ENCODE results near the gene PIGQ. TPM values are rescaled to one million over a fixed set of nuclear protein-coding genes. Genes with fewer than 3 reads are reported as not detected.

The PIGQ gene
- total RNA-seq, 1 experiment from 2014 or later, result 58.0 TPM

DNA sequence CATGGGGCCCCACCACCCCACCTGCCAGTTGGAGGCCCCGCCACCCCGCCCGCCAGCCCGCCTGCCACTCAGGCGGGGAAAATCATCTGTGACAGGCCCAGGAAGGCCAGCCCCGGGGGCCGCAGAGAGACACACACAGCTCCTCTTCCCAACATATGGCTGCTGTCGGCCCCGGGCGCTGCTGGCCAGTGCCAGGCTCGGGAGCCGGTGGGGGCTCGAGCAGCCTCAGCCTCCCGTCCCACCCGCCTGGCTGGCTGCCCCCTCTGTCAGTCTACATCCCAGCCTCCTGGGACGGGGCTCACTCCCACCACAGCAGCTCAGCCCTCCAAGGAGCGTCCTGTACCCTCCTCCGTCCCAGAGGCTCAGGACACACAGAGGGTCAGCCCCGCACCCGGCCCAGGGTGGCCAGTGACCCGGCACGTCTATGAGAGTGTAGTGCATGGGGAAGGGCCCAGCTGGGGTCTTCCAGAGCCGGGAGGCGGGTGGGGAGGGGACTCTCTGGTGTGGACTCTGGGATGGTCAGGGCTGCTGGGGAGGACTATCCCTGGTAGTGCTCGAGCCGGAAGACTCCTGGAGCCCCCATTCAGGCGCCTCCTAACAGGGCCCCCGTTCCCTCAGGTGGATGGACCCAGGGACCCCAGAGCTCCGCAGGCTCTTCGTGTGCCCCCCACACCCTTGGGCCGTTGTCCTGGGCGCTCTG is 13.1 kb upstream of the PIGQ start:
- H3K23ac ChIP-seq (ENCODE audit: insufficient read length, low read depth, low read length), result no peak overlapping the region
- H3K23me2 ChIP-seq (ENCODE audit: insufficient read length, low read depth, low read length, poor library complexity, severe bottlenecking), result no peaks in the 10 kb centered on the region
- no peaks in the 10 kb centered on the region for H3K79me2 ChIP-seq (ENCODE audit: insufficient read depth, low read length)
- no peak overlapping the region for H2BK120ac ChIP-seq (ENCODE audit: low read depth, low read length, poor library complexity, severe bottlenecking)
- no peaks in the 10 kb centered on the region for H3K4me1 ChIP-seq (ENCODE audit: insufficient read depth, low read length)
- H3K4me1 Mint-ChIP-seq, result no peaks in the 10 kb centered on the region
- DNase-seq, result no peak
- H3K27me3 ChIP-seq (ENCODE audit: insufficient read depth, low read length), result peaks cover 2% of the 10 kb centered on the region; the same call in 1 of the 2 replicates
- H3K27ac ChIP-seq (ENCODE audit: insufficient read length, low read depth, low read length), result no peak overlapping the region
- no peak overlapping the region for H2AFZ ChIP-seq (ENCODE audit: low read length)
- no peak overlapping the region for H3K27ac Mint-ChIP-seq
- no peak overlapping the region for H3K14ac ChIP-seq (ENCODE audit: insufficient read depth, low read length)
- peaks cover 0 to 3% (median 0%) of the 10 kb centered on the region in 3 experiments; a peak in 3 of 7 replicates for H3K36me3 Mint-ChIP-seq (ENCODE audit: insufficient read depth in 1 of 3, low read depth in 3 of 3)
- no peaks in the 10 kb centered on the region for H3K9me3 Mint-ChIP-seq
- H3K4me2 ChIP-seq (ENCODE audit: insufficient read depth, insufficient read length, low read length), result no peak overlapping the region
- H3K4ac ChIP-seq (ENCODE audit: low read depth, low read length), result no peak overlapping the region
- no peak overlapping the region for H2BK20ac ChIP-seq (ENCODE audit: low read depth, low read length, poor library complexity, severe bottlenecking)
- no peak overlapping the region for H2BK15ac ChIP-seq (ENCODE audit: low read depth, low read length)
- H3K79me1 ChIP-seq (ENCODE audit: insufficient read depth, low read depth, low read length, poor library complexity, severe bottlenecking), result no peaks in the 10 kb centered on the region
- H3K27me3 Mint-ChIP-seq (ENCODE audit: low read depth), result peaks cover 27% of the 10 kb centered on the region
- no peak overlapping the region for H3K9ac ChIP-seq (ENCODE audit: extremely low read depth, insufficient read length, low read length)
- H4K8ac ChIP-seq (replicated peaks; ENCODE audit: insufficient read length, low read depth, low read length), result no peak overlapping the region
- H3T11ph ChIP-seq (ENCODE audit: low read length), result no peak overlapping the region
- H2AK5ac ChIP-seq (ENCODE audit: insufficient read length, low read length), result no peak overlapping the region
- no CpG with 5 or more reads among the region's 32 CpGs for WGBS (ENCODE audit: extremely low coverage, insufficient read length, low lambda C conversion rate)
- H4K91ac ChIP-seq (ENCODE audit: insufficient read length, low read depth, low read length), result no peak overlapping the region
- no peak overlapping the region for H4K5ac ChIP-seq (ENCODE audit: insufficient read length, low read depth, low read length)
- no peak overlapping the region for H3K18ac ChIP-seq (ENCODE audit: insufficient read length, low read depth, low read length)
- H3K4me3 Mint-ChIP-seq, result no peak overlapping the region
- no peak for TF ChIP-seq CTCF (conservative IDR thresholded peaks at IDR 0.05)
- H2BK5ac ChIP-seq (ENCODE audit: insufficient read length, low read length), result no peak overlapping the region
- H2BK12ac ChIP-seq (ENCODE audit: insufficient read length, low read depth, low read length), result no peak overlapping the region
- no peaks in the 10 kb centered on the region for H3K9me3 ChIP-seq (ENCODE audit: control insufficient read depth, low read depth, low read length)
- no peaks in the 10 kb centered on the region for H4K20me1 ChIP-seq (ENCODE audit: control insufficient read depth, insufficient read depth, insufficient read length)
- no peak overlapping the region for H3K56ac ChIP-seq (ENCODE audit: insufficient read length, low read depth, low read length)
